MM.1S (cell line): ENCODE results near the gene PRRG4.

Experiments used
- EZH2 ChIP-seq: fragments of 300-600 bp; sonication (generic); optimal IDR thresholded peaks from 2 replicates; pipeline ENCODE3; 2017; ENCODE audit warnings: low read depth, mild to moderate bottlenecking, antibody characterized with exemption, low read length, mixed read lengths
- TF ChIP-seq, protein P1 (sequence below): fragments of 300-600 bp; sonication (generic); IDR thresholded peaks from 2 replicates; pipeline ENCODE4 v1.5.1; 2016; ENCODE audit warnings: antibody characterized with exemption, low read length, mixed read lengths

DNA sequence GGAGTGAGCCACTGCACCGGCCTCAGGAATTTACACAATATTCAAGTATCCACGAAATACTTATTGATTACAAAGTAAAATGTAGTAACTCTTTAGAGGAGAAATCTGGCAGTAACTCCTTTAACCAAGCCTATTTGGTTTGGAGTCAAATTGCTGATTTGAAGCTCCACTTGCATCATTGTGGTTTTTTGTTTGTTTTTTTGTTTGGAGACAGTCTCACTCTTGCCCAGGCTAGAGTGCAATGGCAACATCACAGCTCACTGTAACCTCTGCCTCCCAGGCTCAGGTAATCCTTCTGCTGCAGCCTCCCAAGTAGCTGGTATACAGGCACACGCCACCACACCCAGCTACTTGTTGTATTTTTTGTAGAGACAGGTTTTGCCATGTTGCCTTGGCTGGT, 56.5 kb downstream of the PRRG4 start:
- TF ChIP-seq EZH2: no peak
- TF ChIP-seq, protein P1, sequence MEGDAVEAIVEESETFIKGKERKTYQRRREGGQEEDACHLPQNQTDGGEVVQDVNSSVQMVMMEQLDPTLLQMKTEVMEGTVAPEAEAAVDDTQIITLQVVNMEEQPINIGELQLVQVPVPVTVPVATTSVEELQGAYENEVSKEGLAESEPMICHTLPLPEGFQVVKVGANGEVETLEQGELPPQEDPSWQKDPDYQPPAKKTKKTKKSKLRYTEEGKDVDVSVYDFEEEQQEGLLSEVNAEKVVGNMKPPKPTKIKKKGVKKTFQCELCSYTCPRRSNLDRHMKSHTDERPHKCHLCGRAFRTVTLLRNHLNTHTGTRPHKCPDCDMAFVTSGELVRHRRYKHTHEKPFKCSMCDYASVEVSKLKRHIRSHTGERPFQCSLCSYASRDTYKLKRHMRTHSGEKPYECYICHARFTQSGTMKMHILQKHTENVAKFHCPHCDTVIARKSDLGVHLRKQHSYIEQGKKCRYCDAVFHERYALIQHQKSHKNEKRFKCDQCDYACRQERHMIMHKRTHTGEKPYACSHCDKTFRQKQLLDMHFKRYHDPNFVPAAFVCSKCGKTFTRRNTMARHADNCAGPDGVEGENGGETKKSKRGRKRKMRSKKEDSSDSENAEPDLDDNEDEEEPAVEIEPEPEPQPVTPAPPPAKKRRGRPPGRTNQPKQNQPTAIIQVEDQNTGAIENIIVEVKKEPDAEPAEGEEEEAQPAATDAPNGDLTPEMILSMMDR: no peak
